Neural progenitor cell (in vitro differentiated cells): Measurements from ENCODE around the gene WIPF3. TPM values are rescaled to one million over a fixed set of nuclear protein-coding genes. Genes with fewer than 3 reads are reported as not detected.

Source experiments
- DNase-seq: peaks from one replicate; pipeline ENCODE4 v3.0.0-alpha.2; 2016; ENCODE audit warnings: low spot score
- H2AFZ ChIP-seq: fragments of 200-600 bp; sonication (generic); replicated peaks from 2 replicates; pipeline ENCODE4 v1.6.1; 2016; ENCODE audit warnings: antibody characterized with exemption
- H3F3A ChIP-seq: fragments of 200-600 bp; sonication (generic); 2 replicates; pipeline ENCODE4 v1.6.1; 2016; ENCODE audit warnings: antibody characterized with exemption, low read depth
- H3K27ac ChIP-seq: fragments of 200-600 bp; sonication (generic); 2 replicates; pipeline ENCODE4 v1.5.1; 2016; ENCODE audit warnings: mild to moderate bottlenecking
- H3K27me3 ChIP-seq: fragments of 200-600 bp; sonication (generic); 2 replicates; pipeline ENCODE4 v1.6.1; 2016; ENCODE audit warnings: mild to moderate bottlenecking, moderate library complexity
- H3K36me3 ChIP-seq: fragments of 200-600 bp; sonication (generic); 2 replicates; pipeline ENCODE4 v1.5.1; 2016
- H3K4me1 ChIP-seq: fragments of 200-600 bp; sonication (generic); 2 replicates; pipeline ENCODE4 v1.6.1; 2016; ENCODE audit warnings: mixed run types
- H3K4me2 ChIP-seq: fragments of 200-600 bp; sonication (generic); 2 replicates; pipeline ENCODE4 v1.6.1; 2016
- H3K4me3 ChIP-seq: fragments of 200-600 bp; sonication (generic); 2 replicates; pipeline ENCODE4 v1.5.1; 2016
- H3K79me2 ChIP-seq: fragments of 200-600 bp; sonication (generic); 2 replicates; pipeline ENCODE4 v1.6.1; 2016; ENCODE audit warnings: low read depth
- H3K9ac ChIP-seq: fragments of 200-600 bp; sonication (generic); 2 replicates; pipeline ENCODE4 v1.6.1; 2016
- H3K9me3 ChIP-seq: fragments of 200-600 bp; sonication (generic); 2 replicates; pipeline ENCODE4 v1.5.1; 2016; ENCODE audit warnings: low read depth
- H4K20me1 ChIP-seq: fragments of 200-600 bp; sonication (generic); 2 replicates; pipeline ENCODE4 v1.6.1; 2016; ENCODE audit warnings: low read depth
- H3K27ac Mint-ChIP-seq: 3 replicates; pipeline ENCODE4 v1.8.0; 2021; ENCODE audit warnings: mixed read lengths
- H3K27me3 Mint-ChIP-seq: 2 replicates; pipeline ENCODE4 v1.8.0; 2022; ENCODE audit warnings: low read depth, mild to moderate bottlenecking, inconsistent platforms, moderate library complexity, mixed read lengths; ENCODE audit not compliant: insufficient read depth
- H3K36me3 Mint-ChIP-seq: 3 replicates; pipeline ENCODE4 v1.8.0; 2021; ENCODE audit warnings: mixed read lengths
- H3K4me1 Mint-ChIP-seq: 3 replicates; pipeline ENCODE4 v1.8.0; 2021; ENCODE audit warnings: mixed read lengths
- H3K4me3 Mint-ChIP-seq: 3 replicates; pipeline ENCODE4 v1.8.0; 2021; ENCODE audit warnings: mild to moderate bottlenecking, moderate library complexity, mixed read lengths
- H3K9me3 Mint-ChIP-seq: 3 replicates; pipeline ENCODE4 v1.8.0; 2020; ENCODE audit warnings: mixed read lengths
- CTCF ChIP-seq: fragments of 200-600 bp; sonication (generic); IDR thresholded peaks from 2 replicates; pipeline ENCODE4 v1.5.1; 2017; ENCODE audit warnings: antibody characterized with exemption, mild to moderate bottlenecking
- EZH2 ChIP-seq: fragments of 200-600 bp; sonication (generic); IDR thresholded peaks from 2 replicates; pipeline ENCODE4 v1.6.1; 2017; ENCODE audit warnings: antibody characterized with exemption, mild to moderate bottlenecking, moderate library complexity
- EZH2phosphoT487 ChIP-seq: fragments of 200-600 bp; sonication (generic); IDR thresholded peaks from 2 replicates; pipeline ENCODE4 v1.6.1; 2017; ENCODE audit warnings: antibody characterized with exemption
- total RNA-seq: library from RNA; depleted of rRNA; stranded (reverse); fragments of >200 nt; gene quantifications from 2 replicates; pipeline ENCODE4 v1.2.3, GENCODE V29; 2015; ENCODE audit warnings: low replicate concordance

Gene WIPF3
- total RNA-seq, 1 donor from 2014 or later = 5.2 TPM

- no peak for DNase-seq
- Mint-ChIP-seq H3K36me3 (no peaks in the 10 kb centered on the region), H3K27ac (no peak overlapping the region), H3K4me3 (no peak overlapping the region), H3K9me3 (no peaks in the 10 kb centered on the region), H3K27me3 (peaks cover 4% of the 10 kb centered on the region), H3K4me1 (peaks cover 25% of the 10 kb centered on the region)
- H3K36me3 ChIP-seq = no peaks in the 10 kb centered on the region
- no peak overlapping the region for H3K27ac ChIP-seq
- H3K4me1 ChIP-seq = peaks cover 31% of the 10 kb centered on the region
- no peak overlapping the region for H3K9ac ChIP-seq
- peaks cover 9% of the 10 kb centered on the region for H4K20me1 ChIP-seq
- H3K27me3 ChIP-seq = no peaks in the 10 kb centered on the region
- TF ChIP-seq EZH2 (no peak), CTCF (no peak), EZH2phosphoT487 (no peak)
- H2AFZ ChIP-seq = no peak overlapping the region
- H3K79me2 ChIP-seq = no peaks in the 10 kb centered on the region
- peaks cover 22% of the 10 kb centered on the region for H3F3A ChIP-seq
- no peaks in the 10 kb centered on the region for H3K9me3 ChIP-seq
- no peak overlapping the region for H3K4me3 ChIP-seq
- H3K4me2 ChIP-seq = no peak overlapping the region
Observed at GRCh38 chr7:29839302-29839701, 33.0 kb downstream of the WIPF3 start.

- Mint-ChIP-seq H3K9me3 (no peaks in the 10 kb centered on the region), H3K27me3 (peaks cover 4% of the 10 kb centered on the region), H3K27ac (no peak overlapping the region), H3K4me3 (no peak overlapping the region), H3K4me1 (peaks cover 30% of the 10 kb centered on the region), H3K36me3 (no peaks in the 10 kb centered on the region)
- H2AFZ ChIP-seq = no peak overlapping the region
- peaks cover 9% of the 10 kb centered on the region for H4K20me1 ChIP-seq
- H3K27ac ChIP-seq = no peak overlapping the region
- no peak overlapping the region for H3K4me3 ChIP-seq
- peaks cover 28% of the 10 kb centered on the region for H3F3A ChIP-seq
- DNase-seq = no peak
- no peaks in the 10 kb centered on the region for H3K27me3 ChIP-seq
- no peaks in the 10 kb centered on the region for H3K79me2 ChIP-seq
- H3K9ac ChIP-seq = no peak overlapping the region
- H3K4me2 ChIP-seq = no peak overlapping the region
- H3K9me3 ChIP-seq = no peaks in the 10 kb centered on the region
- H3K4me1 ChIP-seq = peaks cover 38% of the 10 kb centered on the region
- no peak for TF ChIP-seq EZH2
- no peak for TF ChIP-seq CTCF
- TF ChIP-seq EZH2phosphoT487 = no peak
- H3K36me3 ChIP-seq = no peaks in the 10 kb centered on the region
Observed at GRCh38 chr7:29839921-29840320, 33.6 kb downstream of the WIPF3 start.

GRCh38 chr7:29840701-29841100 lies 34.4 kb downstream of the WIPF3 start:
- H3K4me2 ChIP-seq = no peak overlapping the region
- no peaks in the 10 kb centered on the region for H3K36me3 Mint-ChIP-seq
- peaks cover 9% of the 10 kb centered on the region for H4K20me1 ChIP-seq
- no peaks in the 10 kb centered on the region for H3K79me2 ChIP-seq
- no peak overlapping the region for H3K4me3 ChIP-seq
- H2AFZ ChIP-seq = no peak overlapping the region
- no peaks in the 10 kb centered on the region for H3K36me3 ChIP-seq
- H3K4me3 Mint-ChIP-seq = no peak overlapping the region
- no peak for DNase-seq
- TF ChIP-seq EZH2 (no peak), CTCF (peak; percentile 26)
- H3K4me1 Mint-ChIP-seq = peaks cover 30% of the 10 kb centered on the region
- H3K9me3 Mint-ChIP-seq = no peaks in the 10 kb centered on the region
- H3K27me3 Mint-ChIP-seq = peaks cover 7% of the 10 kb centered on the region
- H3K4me1 ChIP-seq = peaks cover 45% of the 10 kb centered on the region
- H3F3A ChIP-seq = peaks cover 29% of the 10 kb centered on the region
- H3K27ac Mint-ChIP-seq = no peak overlapping the region
- no peaks in the 10 kb centered on the region for H3K9me3 ChIP-seq
- H3K27ac ChIP-seq = no peak overlapping the region
- no peaks in the 10 kb centered on the region for H3K27me3 ChIP-seq
- H3K9ac ChIP-seq = no peak overlapping the region
